ENCODE data around the gene SGK1. TPM values are rescaled to one million over a fixed set of nuclear protein-coding genes. Genes with fewer than 3 reads are reported as not detected.
"Not testable (repeated sequence)": the region's sequence is repeated elsewhere in the genome, so short reads cannot be mapped to it uniquely, and the experiment has no call there.

Gene SGK1
- total and polyA plus RNA-seq, 2 donors (not counting 1 experiment from before 2014, with no cell fraction given): 37.3 to 57.8 TPM

GRCh38 chr6:134193536-134194498, 124.1 kb downstream of the SGK1 start:
- no peak for TF ChIP-seq EZH2 (IDR thresholded peaks at IDR 0.05; ENCODE audit: borderline replicate concordance, insufficient read depth, low read depth, low read length, poor library complexity, severe bottlenecking)
- TF ChIP-seq CTCF (IDR thresholded peaks at IDR 0.05): no peak
- H3K4me1 ChIP-seq (ENCODE audit: control insufficient read depth in 2 of 2, insufficient read depth in 2 of 2, low read length in 2 of 2): peaks cover 3 to 4% of the 10 kb centered on the region in 2 donors
- no peak overlapping the region for H3K27ac ChIP-seq (ENCODE audit: low read length in 2 of 2)
- no peak for ATAC-seq (ENCODE audit: low read depth)
- ChIA-PET POLR2A (no interaction called here), CTCF (interaction anchor here (0.6 to 1.7 kb wide), 3 partner anchors 16 to 701 kb away, joined by 3 to 9 read pairs (median 5); no protein-coding TSS in a partner anchor)
- H3K4me3 Mint-ChIP-seq: no peak overlapping the region
- no peaks in the 10 kb centered on the region for H3K27me3 ChIP-seq (replicated peaks in 1 of 4; ENCODE audit: control extremely low read depth in 1 of 4, control insufficient read depth in 3 of 4, insufficient read depth in 4 of 4, low read length in 3 of 4)
- intact Hi-C loops (cut with micrococcal nuclease): no loop called here
- 100% methylated on average over 1 of the region's 6 CpGs for WGBS (ENCODE audit: insufficient coverage)
- H3K36me3 ChIP-seq (replicated peaks in 1 of 2; ENCODE audit: control extremely low read depth in 1 of 2, control insufficient read depth in 1 of 2, extremely low read depth in 1 of 2, insufficient read depth in 2 of 2, low read length in 1 of 2): no peaks in the 10 kb centered on the region
- no peaks in the 10 kb centered on the region for H3K9me3 ChIP-seq (ENCODE audit: control extremely low read depth in 1 of 3, control insufficient read depth in 2 of 3, insufficient read depth in 1 of 3, low read length in 2 of 3)
- peaks cover 7% of the 10 kb centered on the region for H3K4me1 Mint-ChIP-seq
- H3K9ac ChIP-seq (ENCODE audit: low read length): no peak overlapping the region
- no peaks in the 10 kb centered on the region for H3K27me3 Mint-ChIP-seq
- H2AFZ ChIP-seq (ENCODE audit: insufficient read depth, low read depth, low read length, poor library complexity, severe bottlenecking): no peak overlapping the region
- H4K20me1 ChIP-seq (ENCODE audit: control insufficient read depth, insufficient read depth, low read length, poor library complexity, severe bottlenecking): no peaks in the 10 kb centered on the region
- H3K9me3 Mint-ChIP-seq (ENCODE audit: insufficient read depth): no peaks in the 10 kb centered on the region
- DNase-seq: no peak
- no peak overlapping the region for H3K4me2 ChIP-seq (replicated peaks; ENCODE audit: low read depth, low read length, poor library complexity, severe bottlenecking)
- H3K79me2 ChIP-seq (ENCODE audit: control insufficient read depth, insufficient read depth, low read length): no peaks in the 10 kb centered on the region
- no peak overlapping the region for H3K27ac Mint-ChIP-seq
- H3K4me3 ChIP-seq (ENCODE audit: control extremely low read depth in 1 of 5, extremely low read depth in 1 of 5, insufficient read depth in 1 of 5, low read depth in 2 of 5, low read length in 4 of 5): no peak overlapping the region

- intact Hi-C loops (cut with micrococcal nuclease); DNase-seq; H3K27ac Mint-ChIP-seq; H3K4me3 Mint-ChIP-seq; H3K27ac ChIP-seq (ENCODE audit: low read length in 2 of 2); H3K4me1 ChIP-seq (ENCODE audit: control insufficient read depth in 2 of 2, insufficient read depth in 2 of 2, low read length in 2 of 2); H3K4me2 ChIP-seq (replicated peaks; ENCODE audit: low read depth, low read length, poor library complexity, severe bottlenecking); H2AFZ ChIP-seq (ENCODE audit: insufficient read depth, low read depth, low read length, poor library complexity, severe bottlenecking); POLR2A ChIA-PET; H3K4me1 Mint-ChIP-seq; H4K20me1 ChIP-seq (ENCODE audit: control insufficient read depth, insufficient read depth, low read length, poor library complexity, severe bottlenecking); H3K27me3 Mint-ChIP-seq; ATAC-seq (ENCODE audit: low read depth); H3K36me3 ChIP-seq (replicated peaks in 1 of 2; ENCODE audit: control extremely low read depth in 1 of 2, control insufficient read depth in 1 of 2, extremely low read depth in 1 of 2, insufficient read depth in 2 of 2, low read length in 1 of 2); H3K79me2 ChIP-seq (ENCODE audit: control insufficient read depth, insufficient read depth, low read length); H3K9me3 Mint-ChIP-seq (ENCODE audit: insufficient read depth); H3K27me3 ChIP-seq (replicated peaks in 1 of 4; ENCODE audit: control extremely low read depth in 1 of 4, control insufficient read depth in 3 of 4, insufficient read depth in 4 of 4, low read length in 3 of 4); H3K4me3 ChIP-seq (ENCODE audit: control extremely low read depth in 1 of 5, extremely low read depth in 1 of 5, insufficient read depth in 1 of 5, low read depth in 2 of 5, low read length in 4 of 5); H3K9ac ChIP-seq (ENCODE audit: low read length); H3K9me3 ChIP-seq (ENCODE audit: control extremely low read depth in 1 of 3, control insufficient read depth in 2 of 3, insufficient read depth in 1 of 3, low read length in 2 of 3): not testable (repeated sequence)
- CTCF ChIA-PET: interaction anchor here (0.6 to 0.7 kb wide), 2 partner anchors 38 to 702 kb away, joined by 3 read pairs; no protein-coding TSS in a partner anchor
- whole genome bisulfite sequencing (ENCODE audit: insufficient coverage): 95% methylated on average over 8 of the region's 8 CpGs
Measured at GRCh38 chr6:134192609-134193008, 125.3 kb downstream of the SGK1 start.
